ENCODE data around the gene GRIFIN.

GRCh38 chr7:2468227-2468626, 8.0 kb downstream of the GRIFIN start:
- TF ChIP-seq EZH2 (IDR thresholded peaks at IDR 0.05; ENCODE audit: insufficient read depth, poor library complexity, severe bottlenecking) (no peak), EZH2phosphoT487 (IDR thresholded peaks at IDR 0.05; ENCODE audit: insufficient read depth, low read depth) (no peak)

Data from GM23248 (cell line).